IMR-90 (cell line): ENCODE data around the gene SLC9A2. TPM values are rescaled to one million over a fixed set of nuclear protein-coding genes. Genes with fewer than 3 reads are reported as not detected.

ENCODE experiments used
- ATAC-seq: fragments of 200-7000 bp; cut with Tn5 transposase; 2 replicates; pipeline ENCODE4 v1.9.1; 2020; ENCODE audit warnings: low read depth, mild to moderate bottlenecking, moderate library complexity
- BruUV-seq: library from RNA; stranded (reverse); fragments of 400-500 nt; replicated peaks from 2 replicates; lab custom pipeline; 2021; lab: Mats Ljungman, UMichigan
- CTCF ChIA-PET: fragments of 300-600 bp; formaldehyde crosslinking; extraction: SDS; loops from one replicate; lab custom pipeline; 2021; ENCODE audit warnings: antibody characterized with exemption; lab: Yijun Ruan, JAX
- POLR2A ChIA-PET: fragments of 300-600 bp; sonication (Branson Sonifier 250); formaldehyde crosslinking; loops from one replicate; lab custom pipeline; 2022; ENCODE audit warnings: antibody characterized with exemption; ENCODE audit not compliant: unreplicated experiment; lab: Charles Lee
- DNase-seq: peaks from one replicate; pipeline ENCODE4 v3.0.0; 2013
- H2AFZ ChIP-seq: replicated peaks from 2 replicates; pipeline ENCODE3; 2013; ENCODE audit warnings: low read length, mild to moderate bottlenecking; ENCODE audit not compliant: poor library complexity
- H2AK5ac ChIP-seq: 2 replicates; pipeline ENCODE4 v1.6.1; 2013; ENCODE audit warnings: low read depth, low read length, inconsistent platforms
- H2AK9ac ChIP-seq: replicated peaks from 2 replicates; pipeline ENCODE3; 2013; ENCODE audit warnings: mild to moderate bottlenecking, low read depth, low read length, moderate library complexity; ENCODE audit not compliant: poor library complexity
- H2BK120ac ChIP-seq: 2 replicates; pipeline ENCODE4 v1.6.1; 2013; ENCODE audit warnings: low read depth, low read length, inconsistent platforms
- H2BK15ac ChIP-seq: 3 replicates; pipeline ENCODE4 v1.6.1; 2013; ENCODE audit warnings: low read depth, low read length, inconsistent platforms
- H2BK20ac ChIP-seq: 2 replicates; pipeline ENCODE4 v1.6.1; 2013; ENCODE audit warnings: low read depth, mild to moderate bottlenecking, inconsistent platforms, low read length, moderate library complexity
- H2BK5ac ChIP-seq: 2 replicates; pipeline ENCODE4 v1.6.1; 2013; ENCODE audit warnings: mild to moderate bottlenecking, low read depth, low read length, inconsistent platforms; ENCODE audit not compliant: poor library complexity, severe bottlenecking
- H3K14ac ChIP-seq: replicated peaks from 2 replicates; pipeline ENCODE4 v1.6.1; 2013; ENCODE audit warnings: low read depth, low read length, inconsistent platforms
- H3K18ac ChIP-seq: 2 replicates; pipeline ENCODE4 v1.6.1; 2013; ENCODE audit warnings: low read depth, low read length, control low read depth
- H3K23ac ChIP-seq: 2 replicates; pipeline ENCODE4 v1.6.1; 2013; ENCODE audit warnings: low read depth, low read length, inconsistent platforms
- H3K27ac ChIP-seq: 2 replicates; pipeline ENCODE4 v1.5.1; 2013; ENCODE audit warnings: mild to moderate bottlenecking, control low read depth, low read length; ENCODE audit not compliant: insufficient read depth
- H3K27me3 ChIP-seq: 2 replicates; pipeline ENCODE4 v1.6.1; 2013; ENCODE audit warnings: low read length; ENCODE audit not compliant: control insufficient read depth, insufficient read depth
- H3K36me3 ChIP-seq: 2 replicates; pipeline ENCODE4 v1.6.1; 2013; ENCODE audit warnings: low read length, mixed read lengths; ENCODE audit not compliant: control insufficient read depth, insufficient read depth
- H3K4ac ChIP-seq: 2 replicates; pipeline ENCODE4 v1.6.1; 2013; ENCODE audit warnings: low read depth, low read length, inconsistent platforms
- H3K4me1 ChIP-seq: 2 replicates; pipeline ENCODE4 v1.6.1; 2013; ENCODE audit warnings: low read length, mixed read lengths; ENCODE audit not compliant: control insufficient read depth, insufficient read depth
- H3K4me2 ChIP-seq: 2 replicates; pipeline ENCODE4 v1.6.1; 2013; ENCODE audit warnings: low read depth, mild to moderate bottlenecking, control low read depth, low read length, moderate library complexity
- H3K4me3 ChIP-seq: 2 replicates; pipeline ENCODE4 v1.5.1; 2013; ENCODE audit warnings: low read depth, mild to moderate bottlenecking, control low read depth, low read length, moderate library complexity; ENCODE audit not compliant: insufficient read depth
- H3K56ac ChIP-seq: 2 replicates; pipeline ENCODE4 v1.6.1; 2013; ENCODE audit warnings: low read length, inconsistent platforms; ENCODE audit not compliant: insufficient read depth; ENCODE audit errors: extremely low read depth
- H3K79me1 ChIP-seq, 2 experiments: 2 replicates each; pipeline ENCODE4 v1.6.1; 2013; ENCODE audit warnings: low read length in 2 of 2, inconsistent platforms in 1 of 2, low read depth in 1 of 2
- H3K9ac ChIP-seq: 2 replicates; pipeline ENCODE4 v1.6.1; 2013; ENCODE audit warnings: low read depth, low read length, control low read depth
- H3K9me1 ChIP-seq: 2 replicates; pipeline ENCODE4 v1.6.1; 2013; ENCODE audit warnings: low read length, inconsistent platforms; ENCODE audit not compliant: insufficient read depth
- H3K9me3 ChIP-seq: 2 replicates; pipeline ENCODE4 v1.6.1; 2013; ENCODE audit warnings: low read length; ENCODE audit not compliant: control insufficient read depth, insufficient read depth
- H4K20me1 ChIP-seq: 2 replicates; pipeline ENCODE4 v1.6.1; 2013; ENCODE audit warnings: low read length, inconsistent platforms; ENCODE audit not compliant: insufficient read depth
- H4K5ac ChIP-seq: 2 replicates; pipeline ENCODE4 v1.6.1; 2013; ENCODE audit warnings: mild to moderate bottlenecking, low read depth, low read length, control low read depth
- H4K8ac ChIP-seq, 2 experiments: 2 replicates each; pipeline ENCODE4 v1.6.1; 2013; ENCODE audit warnings: low read depth in 2 of 2, low read length in 2 of 2, control low read depth in 1 of 2, inconsistent platforms in 1 of 2
- H4K91ac ChIP-seq: 2 replicates; pipeline ENCODE4 v1.6.1; 2013; ENCODE audit warnings: low read depth, low read length, inconsistent platforms; ENCODE audit not compliant: insufficient read depth
- BHLHE40 ChIP-seq: fragments of 150-350 bp; IDR thresholded peaks from 2 replicates; pipeline ENCODE4 v1.6.1; 2016; ENCODE audit warnings: mild to moderate bottlenecking, low read depth, low read length
- CEBPB ChIP-seq: IDR thresholded peaks from 2 replicates; pipeline ENCODE4 v1.6.1; 2012; ENCODE audit warnings: low read depth, low read length, improper control_type of control experiment
- CHD1 ChIP-seq: IDR thresholded peaks from 2 replicates; pipeline ENCODE4 v1.6.1; 2012; ENCODE audit warnings: low read depth, low read length, improper control_type of control experiment
- FOS ChIP-seq: fragments of 150-350 bp; IDR thresholded peaks from 2 replicates; pipeline ENCODE4 v1.6.1; 2016; ENCODE audit warnings: low read depth, low read length
- MAFK ChIP-seq: IDR thresholded peaks from 2 replicates; pipeline ENCODE4 v1.6.1; 2012; ENCODE audit warnings: low read depth, low read length, improper control_type of control experiment
- MAZ ChIP-seq: IDR thresholded peaks from 2 replicates; pipeline ENCODE4 v1.6.1; 2012; ENCODE audit warnings: low read depth, mild to moderate bottlenecking, low read length, improper control_type of control experiment, moderate library complexity, borderline replicate concordance
- MXI1 ChIP-seq: IDR thresholded peaks from 2 replicates; pipeline ENCODE4 v1.6.1; 2012; ENCODE audit warnings: low read depth, mild to moderate bottlenecking, low read length, moderate library complexity, borderline replicate concordance
- NFE2L2 ChIP-seq: fragments of 150-350 bp; IDR thresholded peaks from 2 replicates; pipeline ENCODE4 v1.6.1; 2016; ENCODE audit warnings: low read depth, mild to moderate bottlenecking, low read length
- POLR2A ChIP-seq: IDR thresholded peaks from 2 replicates; pipeline ENCODE4 v1.6.1; 2012; ENCODE audit warnings: mild to moderate bottlenecking, low read depth, low read length
- RAD21 ChIP-seq: IDR thresholded peaks from 2 replicates; pipeline ENCODE4 v1.6.1; 2012; ENCODE audit warnings: low read length, improper control_type of control experiment
- RCOR1 ChIP-seq: IDR thresholded peaks from 2 replicates; pipeline ENCODE4 v1.6.1; 2012; ENCODE audit warnings: mild to moderate bottlenecking, low read length, improper control_type of control experiment; ENCODE audit not compliant: insufficient replicate concordance
- RFX5 ChIP-seq: IDR thresholded peaks from 2 replicates; pipeline ENCODE4 v1.8.0; 2012; ENCODE audit warnings: low read depth, mild to moderate bottlenecking, low read length, moderate library complexity
- SMC3 ChIP-seq: fragments of 150-350 bp; IDR thresholded peaks from 2 replicates; pipeline ENCODE4 v1.6.1; 2016; ENCODE audit warnings: low read depth, mild to moderate bottlenecking, antibody characterized with exemption, low read length, moderate library complexity
- WGBS, 2 experiments: methylation state at CpG; one replicate each; pipeline versions ENCODE4 v1.1.5 to v1.1.7; 2013; ENCODE audit warnings: missing lambda C conversion rate in 2 of 2; ENCODE audit not compliant: insufficient read length in 1 of 2; ENCODE audit errors: extremely low coverage in 2 of 2; 5-methylcytosine and 5-hydroxymethylcytosine counted together
- dilution Hi-C: fragments of 300-500 bp; cut with HindIII; formaldehyde crosslinking; loops from one replicate; pipeline ENCODE4 v1.14.3; 2018; ENCODE audit warnings: low sequenced_read_pairs; ENCODE audit not compliant: unreplicated experiment
- in situ Hi-C: fragments of 300-500 bp; cut with MboI; formaldehyde crosslinking; loops from 3 replicates; pipeline ENCODE4 v1.14.3; 2019; ENCODE audit warnings: low sequenced_read_pairs, inconsistent platforms, mixed read lengths
- intact Hi-C: fragments of 100-400 bp; cut with micrococcal nuclease; formaldehyde crosslinking; loops from 2 replicates; pipeline ENCODE4 v1.10.0; 2022
- polyA plus RNA-seq, 3 experiments: library from polyadenylated mRNA; depleted of rRNA; stranded (reverse); fragments of >200 nt; gene quantifications; 2 replicates each; pipeline ENCODE4 v1.2.3, GENCODE V29; 2012; ENCODE audit warnings: low replicate concordance in 1 of 3
- total RNA-seq: library from RNA; depleted of rRNA; stranded (reverse); fragments of >200 nt; gene quantifications from 2 replicates; pipeline ENCODE4 v1.2.3, GENCODE V29; 2012
- TF ChIP-seq, protein P1 (sequence below): fragments of 150-350 bp; IDR thresholded peaks from 2 replicates; pipeline ENCODE4 v1.6.1; 2016; ENCODE audit warnings: low read depth, mild to moderate bottlenecking, low read length, moderate library complexity, borderline replicate concordance
- TF ChIP-seq, protein P2 (sequence below): fragments of 150-350 bp; IDR thresholded peaks from 2 replicates; pipeline ENCODE4 v1.6.1; 2017; ENCODE audit warnings: mild to moderate bottlenecking, antibody characterized with exemption, low read length, low read depth
- TF ChIP-seq, protein P3 (sequence below): conservative IDR thresholded peaks from 2 replicates; pipeline ENCODE4 v1.5.1; 2012; ENCODE audit warnings: mild to moderate bottlenecking, low read depth, low read length, improper control_type of control experiment

The SLC9A2 gene
- total and polyA plus RNA-seq, 2 of the 4 experiments (the other 2 are of a cell fraction): not detected

DNA sequence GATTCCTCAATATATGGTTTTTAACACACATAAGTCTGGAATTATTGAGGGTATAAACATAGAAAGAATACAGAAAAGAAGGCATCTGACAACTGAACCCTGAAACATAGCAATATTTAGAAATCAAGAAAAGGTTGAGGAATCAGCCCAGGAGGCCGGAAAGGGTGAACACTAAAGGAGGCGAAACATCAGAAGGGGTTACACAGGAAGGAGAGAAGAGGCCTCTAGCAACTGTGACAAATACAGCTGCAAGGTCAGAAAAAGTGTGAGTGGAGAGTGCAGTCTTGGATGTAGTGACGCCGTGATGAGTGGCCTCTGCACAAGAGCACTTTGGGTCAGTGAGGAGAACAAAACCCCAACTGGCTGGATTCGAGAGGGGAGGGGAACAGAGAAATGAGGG, 70.7 kb downstream of the SLC9A2 start:
- no peak overlapping the region for H3K27ac ChIP-seq
- no peak for TF ChIP-seq POLR2A
- no peak for TF ChIP-seq MAZ
- no peak for TF ChIP-seq FOS
- no peak for TF ChIP-seq CHD1
- TF ChIP-seq, protein P1, sequence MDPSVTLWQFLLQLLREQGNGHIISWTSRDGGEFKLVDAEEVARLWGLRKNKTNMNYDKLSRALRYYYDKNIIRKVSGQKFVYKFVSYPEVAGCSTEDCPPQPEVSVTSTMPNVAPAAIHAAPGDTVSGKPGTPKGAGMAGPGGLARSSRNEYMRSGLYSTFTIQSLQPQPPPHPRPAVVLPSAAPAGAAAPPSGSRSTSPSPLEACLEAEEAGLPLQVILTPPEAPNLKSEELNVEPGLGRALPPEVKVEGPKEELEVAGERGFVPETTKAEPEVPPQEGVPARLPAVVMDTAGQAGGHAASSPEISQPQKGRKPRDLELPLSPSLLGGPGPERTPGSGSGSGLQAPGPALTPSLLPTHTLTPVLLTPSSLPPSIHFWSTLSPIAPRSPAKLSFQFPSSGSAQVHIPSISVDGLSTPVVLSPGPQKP: no peak
- TF ChIP-seq, protein P2, sequence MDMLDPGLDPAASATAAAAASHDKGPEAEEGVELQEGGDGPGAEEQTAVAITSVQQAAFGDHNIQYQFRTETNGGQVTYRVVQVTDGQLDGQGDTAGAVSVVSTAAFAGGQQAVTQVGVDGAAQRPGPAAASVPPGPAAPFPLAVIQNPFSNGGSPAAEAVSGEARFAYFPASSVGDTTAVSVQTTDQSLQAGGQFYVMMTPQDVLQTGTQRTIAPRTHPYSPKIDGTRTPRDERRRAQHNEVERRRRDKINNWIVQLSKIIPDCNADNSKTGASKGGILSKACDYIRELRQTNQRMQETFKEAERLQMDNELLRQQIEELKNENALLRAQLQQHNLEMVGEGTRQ: no peak
- TF ChIP-seq CEBPB: no peak
- no peak for TF ChIP-seq MAFK
- TF ChIP-seq RAD21: no peak
- no peak for TF ChIP-seq RFX5
- TF ChIP-seq BHLHE40: no peak
- TF ChIP-seq, protein P3, sequence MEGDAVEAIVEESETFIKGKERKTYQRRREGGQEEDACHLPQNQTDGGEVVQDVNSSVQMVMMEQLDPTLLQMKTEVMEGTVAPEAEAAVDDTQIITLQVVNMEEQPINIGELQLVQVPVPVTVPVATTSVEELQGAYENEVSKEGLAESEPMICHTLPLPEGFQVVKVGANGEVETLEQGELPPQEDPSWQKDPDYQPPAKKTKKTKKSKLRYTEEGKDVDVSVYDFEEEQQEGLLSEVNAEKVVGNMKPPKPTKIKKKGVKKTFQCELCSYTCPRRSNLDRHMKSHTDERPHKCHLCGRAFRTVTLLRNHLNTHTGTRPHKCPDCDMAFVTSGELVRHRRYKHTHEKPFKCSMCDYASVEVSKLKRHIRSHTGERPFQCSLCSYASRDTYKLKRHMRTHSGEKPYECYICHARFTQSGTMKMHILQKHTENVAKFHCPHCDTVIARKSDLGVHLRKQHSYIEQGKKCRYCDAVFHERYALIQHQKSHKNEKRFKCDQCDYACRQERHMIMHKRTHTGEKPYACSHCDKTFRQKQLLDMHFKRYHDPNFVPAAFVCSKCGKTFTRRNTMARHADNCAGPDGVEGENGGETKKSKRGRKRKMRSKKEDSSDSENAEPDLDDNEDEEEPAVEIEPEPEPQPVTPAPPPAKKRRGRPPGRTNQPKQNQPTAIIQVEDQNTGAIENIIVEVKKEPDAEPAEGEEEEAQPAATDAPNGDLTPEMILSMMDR: no peak
- no peak for TF ChIP-seq MXI1
- no peak for TF ChIP-seq RCOR1
- no peak for TF ChIP-seq SMC3
- TF ChIP-seq NFE2L2: no peak
- no peak for DNase-seq
- dilution Hi-C loops: no loop called here
- no peak overlapping the region for H2BK5ac ChIP-seq
- WGBS, 2 experiments: 45% methylated on average over 3 of the region's 5 CpGs; no CpG with 5 or more reads in 1 of the 2 experiments
- H4K20me1 ChIP-seq: no peaks in the 10 kb centered on the region
- H3K9me3 ChIP-seq: no peaks in the 10 kb centered on the region
- CTCF ChIA-PET: no interaction called here
- H3K27me3 ChIP-seq: peaks cover 6% of the 10 kb centered on the region
- intact Hi-C loops: no loop called here
- no peak overlapping the region for H2BK20ac ChIP-seq
- no peak overlapping the region for H3K14ac ChIP-seq
- in situ Hi-C loops: no loop called here
- no peak overlapping the region for H2BK120ac ChIP-seq
- H4K5ac ChIP-seq: no peak overlapping the region
- no peak overlapping the region for H3K9ac ChIP-seq
- H2BK15ac ChIP-seq: no peak overlapping the region
- no peak overlapping the region for H4K8ac ChIP-seq
- H3K4me1 ChIP-seq: no peaks in the 10 kb centered on the region
- no peak overlapping the region for H2AK9ac ChIP-seq
- H2AK5ac ChIP-seq: no peak overlapping the region
- H4K91ac ChIP-seq: no peak overlapping the region
- no peak overlapping the region for H3K4me3 ChIP-seq
- no peaks in the 10 kb centered on the region for H3K36me3 ChIP-seq
- POLR2A ChIA-PET: no interaction called here
- no peaks in the 10 kb centered on the region for H3K79me1 ChIP-seq
- no peak for ATAC-seq
- H3K23ac ChIP-seq: no peak overlapping the region
- H3K4ac ChIP-seq: no peak overlapping the region
- no peak overlapping the region for H3K18ac ChIP-seq
- H3K4me2 ChIP-seq: no peak overlapping the region
- H3K9me1 ChIP-seq: no peaks in the 10 kb centered on the region
- H3K56ac ChIP-seq: no peak overlapping the region
- no TSS peak for BruUV-seq
- H2AFZ ChIP-seq: no peak overlapping the region
